Mononuclear cell (primary cell): ENCODE results near the gene AKAP12. TPM values are rescaled to one million over a fixed set of nuclear protein-coding genes. Genes with fewer than 3 reads are reported as not detected.
"Not testable (repeated sequence)": the region's sequence is repeated elsewhere in the genome, so short reads cannot be mapped to it uniquely, and the experiment has no call there.

Experiments used
- H3K27me3 ChIP-seq: 2 replicates; pipeline ENCODE4 v1.6.0; 2011; ENCODE audit warnings: low read length, control low read depth; ENCODE audit not compliant: insufficient read depth
- H3K4me1 ChIP-seq: 2 replicates; pipeline ENCODE4 v1.5.1; 2011; ENCODE audit warnings: mild to moderate bottlenecking, low read length, control low read depth; ENCODE audit not compliant: insufficient read depth
- H3K4me3 ChIP-seq: 2 replicates; pipeline ENCODE4 v1.5.1; 2011; ENCODE audit warnings: mild to moderate bottlenecking, low read length, moderate library complexity
- H3K9me3 ChIP-seq: 2 replicates; pipeline ENCODE4 v1.5.1; 2011; ENCODE audit warnings: low read depth, mild to moderate bottlenecking, control low read depth, low read length
- total RNA-seq: library from RNA; depleted of rRNA; stranded (reverse); fragments of >200 nt; gene quantifications from one replicate; pipeline ENCODE4 v1.2.3, GENCODE V29; 2012

AKAP12 gene
- total RNA-seq, 1 donor: 0.31 TPM

GRCh38 chr6:151379933-151380847 lies 140.4 kb downstream of the AKAP12 start:
- no peaks in the 10 kb centered on the region for H3K9me3 ChIP-seq
- H3K27me3 ChIP-seq: no peaks in the 10 kb centered on the region
- H3K4me3 ChIP-seq: peak overlapping the region; percentile 3
- H3K4me1 ChIP-seq: peaks cover 46% of the 10 kb centered on the region

- Histone ChIP-seq H3K4me3 (no peak overlapping the region), H3K4me1 (peaks cover 41% of the 10 kb centered on the region), H3K27me3 (no peaks in the 10 kb centered on the region), H3K9me3 (no peaks in the 10 kb centered on the region)
Measured at GRCh38 chr6:151380848-151381205, 141.1 kb downstream of the AKAP12 start.

DNA sequence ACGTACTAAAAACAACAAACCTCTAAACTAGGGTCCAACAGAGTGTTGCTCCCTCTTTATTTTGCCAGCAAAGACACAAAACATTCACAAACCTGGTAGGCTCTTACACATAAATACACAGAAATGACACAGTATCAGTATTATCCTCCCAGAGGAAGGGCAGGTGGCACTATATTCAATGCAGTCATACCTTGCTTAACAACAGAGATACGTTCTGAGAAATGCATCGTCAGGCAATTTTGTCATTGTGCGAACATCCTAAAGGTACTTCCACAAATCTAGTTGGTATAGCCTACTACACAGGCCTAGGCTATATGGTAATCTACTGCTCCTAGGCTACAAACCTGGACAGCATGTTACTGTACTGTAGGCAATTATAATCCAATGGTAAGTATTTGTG lies 142.0 kb downstream of the AKAP12 start:
- Histone ChIP-seq H3K4me1 (peaks cover 36% of the 10 kb centered on the region), H3K4me3 (no peak overlapping the region), H3K9me3 (no peaks in the 10 kb centered on the region), H3K27me3 (no peaks in the 10 kb centered on the region)

DNA sequence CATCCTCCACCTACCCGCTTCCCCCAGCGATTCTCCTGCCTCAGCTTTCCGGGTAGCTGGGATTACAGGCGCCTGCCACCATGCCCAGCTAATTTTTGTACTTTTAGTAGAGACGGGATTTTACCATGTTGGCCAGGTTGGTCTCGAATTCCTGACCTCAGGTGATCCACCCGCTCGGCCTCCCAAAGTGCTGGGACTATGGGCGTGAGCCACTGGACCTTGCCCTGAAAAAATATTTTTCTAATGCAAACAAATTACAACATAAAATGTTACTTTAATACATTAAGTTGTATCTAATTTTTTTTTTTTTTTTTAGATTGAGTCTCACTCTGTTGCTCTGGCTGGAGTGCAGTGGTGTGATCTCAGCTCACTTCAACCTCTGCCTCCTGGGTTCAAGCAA lies 142.9 kb downstream of the AKAP12 start:
- H3K4me3 ChIP-seq, H3K27me3 ChIP-seq, H3K9me3 ChIP-seq: not testable (repeated sequence)
- H3K4me1 ChIP-seq: peaks cover 40% of the 10 kb centered on the region

DNA sequence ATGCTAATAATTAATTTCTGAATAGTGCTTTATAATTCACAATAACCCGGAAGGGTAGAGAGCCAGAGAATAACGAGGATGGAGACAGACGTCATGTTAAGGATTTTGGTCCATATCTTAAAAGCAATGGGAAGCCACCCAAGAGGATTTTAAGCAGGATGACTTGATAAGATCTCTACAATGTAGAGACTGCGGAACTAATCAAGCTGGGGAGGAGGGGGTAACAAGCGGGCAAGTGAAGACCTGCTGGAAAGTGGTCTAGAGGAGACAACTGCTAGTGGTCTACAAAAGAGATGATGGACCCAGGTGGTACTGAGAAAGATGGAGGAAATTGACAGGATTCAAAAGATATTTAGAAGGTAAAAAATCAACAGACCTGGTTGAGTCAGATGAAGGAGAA lies 144.4 kb downstream of the AKAP12 start:
- H3K4me1 ChIP-seq: peaks cover 44% of the 10 kb centered on the region
- H3K9me3 ChIP-seq: no peaks in the 10 kb centered on the region
- no peak overlapping the region for H3K4me3 ChIP-seq
- H3K27me3 ChIP-seq: no peaks in the 10 kb centered on the region

DNA sequence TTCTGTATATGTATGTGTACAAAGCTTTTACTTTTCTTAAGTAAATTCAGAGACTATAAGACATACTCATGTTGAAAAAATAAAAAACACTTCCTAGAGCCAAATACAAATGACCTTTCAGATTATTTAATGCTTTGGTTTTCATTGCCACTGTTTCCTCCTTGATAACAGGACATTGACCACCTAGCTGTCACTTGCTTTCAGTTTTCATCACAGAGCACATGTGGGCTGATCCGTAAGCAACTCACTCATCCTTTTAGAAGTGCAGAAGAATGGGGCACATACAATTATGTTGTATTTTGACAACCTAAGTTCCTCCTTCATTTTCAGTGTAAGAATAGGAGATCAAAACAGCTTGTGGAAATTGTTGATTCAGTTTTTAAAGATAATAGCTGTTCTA lies 145.4 kb downstream of the AKAP12 start:
- H3K9me3 ChIP-seq: no peaks in the 10 kb centered on the region
- H3K4me1 ChIP-seq: peaks cover 39% of the 10 kb centered on the region
- no peak overlapping the region for H3K4me3 ChIP-seq
- no peaks in the 10 kb centered on the region for H3K27me3 ChIP-seq

DNA sequence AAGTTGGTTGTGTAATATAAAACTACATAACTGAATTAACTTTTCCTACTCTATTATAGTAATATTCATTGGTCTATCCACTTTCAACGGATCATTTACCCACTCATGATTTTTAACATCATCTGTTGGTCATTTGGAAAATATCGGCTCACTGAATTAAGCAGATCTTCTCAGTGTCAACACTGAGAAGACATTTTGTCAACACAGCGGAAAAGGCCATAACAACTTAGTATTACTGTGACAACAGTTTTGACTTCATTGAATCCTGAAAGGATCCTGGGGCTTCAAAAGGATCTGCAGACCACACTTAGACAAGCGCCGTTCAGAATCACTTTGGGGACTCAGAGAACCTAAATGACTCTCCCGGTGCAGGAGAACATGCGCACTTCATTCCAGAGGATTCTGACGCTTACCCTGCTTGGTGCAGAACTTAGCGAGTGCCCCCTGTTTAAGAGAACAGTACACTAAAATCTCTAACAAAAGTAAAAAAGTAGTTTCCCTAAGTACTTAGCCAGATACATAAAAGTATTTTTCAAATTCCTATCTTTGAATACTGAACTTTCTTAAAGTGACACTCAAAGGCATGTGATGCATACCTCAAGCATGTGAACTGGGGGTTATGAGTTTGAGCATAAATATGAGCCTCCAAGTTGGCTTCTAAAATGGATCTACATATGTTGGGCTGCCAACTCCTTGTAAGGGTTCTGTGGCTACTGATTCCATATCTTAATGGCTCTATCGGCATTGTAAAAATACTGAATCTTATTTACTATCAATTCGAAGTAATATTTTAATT lies 147.6 kb downstream of the AKAP12 start:
- Histone ChIP-seq H3K27me3 (no peaks in the 10 kb centered on the region), H3K4me3 (no peak overlapping the region), H3K4me1 (peaks cover 29% of the 10 kb centered on the region), H3K9me3 (no peaks in the 10 kb centered on the region)

- Histone ChIP-seq H3K4me1 (peaks cover 37% of the 10 kb centered on the region), H3K4me3 (no peak overlapping the region), H3K27me3 (no peaks in the 10 kb centered on the region), H3K9me3 (no peaks in the 10 kb centered on the region)
Measured at GRCh38 chr6:151388236-151388635, 148.5 kb downstream of the AKAP12 start.

- Histone ChIP-seq H3K27me3 (no peaks in the 10 kb centered on the region), H3K9me3 (no peaks in the 10 kb centered on the region), H3K4me3 (peak overlapping the region; percentile 71), H3K4me1 (peaks cover 46% of the 10 kb centered on the region)
Measured at GRCh38 chr6:151388997-151389617, 149.3 kb downstream of the AKAP12 start.

- peak overlapping the region; percentile 71 for H3K4me3 ChIP-seq
- H3K9me3 ChIP-seq: no peaks in the 10 kb centered on the region
- H3K27me3 ChIP-seq: no peaks in the 10 kb centered on the region
- peaks cover 48% of the 10 kb centered on the region for H3K4me1 ChIP-seq
Measured at GRCh38 chr6:151389618-151390275, 150.0 kb downstream of the AKAP12 start.

DNA sequence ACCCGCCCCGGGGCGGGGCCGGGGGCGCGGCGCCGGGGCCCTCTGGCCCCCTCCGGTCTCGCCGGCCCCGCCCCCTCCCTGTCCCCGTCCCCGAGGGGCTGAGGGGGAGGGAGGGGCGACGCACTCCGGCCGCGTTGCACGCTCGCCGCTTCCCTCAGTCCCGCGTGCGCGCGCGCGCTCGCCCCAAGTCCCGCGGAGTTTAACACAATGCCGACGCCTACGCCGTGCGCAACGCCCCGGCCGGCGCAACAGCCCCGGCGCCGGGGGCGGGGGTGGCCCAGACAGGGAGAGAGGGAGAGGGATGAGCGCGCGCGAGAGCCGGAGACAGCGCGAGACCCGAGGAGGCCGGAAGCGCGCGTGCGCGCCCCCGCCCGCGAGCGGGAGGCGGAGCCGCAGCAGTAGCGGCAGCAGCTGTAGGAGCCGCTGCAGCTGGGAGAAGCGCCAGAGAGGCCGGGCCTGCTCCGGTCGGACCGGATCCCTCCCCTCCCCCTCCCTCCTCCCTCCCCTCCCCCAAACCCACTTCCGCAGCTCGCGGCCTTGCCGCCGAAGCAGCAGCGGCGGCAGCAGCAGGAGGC lies 150.6 kb downstream of the AKAP12 start:
- peak overlapping the region; percentile 71 for H3K4me3 ChIP-seq
- H3K27me3 ChIP-seq: no peaks in the 10 kb centered on the region
- H3K4me1 ChIP-seq: peaks cover 50% of the 10 kb centered on the region
- H3K9me3 ChIP-seq: no peaks in the 10 kb centered on the region

DNA sequence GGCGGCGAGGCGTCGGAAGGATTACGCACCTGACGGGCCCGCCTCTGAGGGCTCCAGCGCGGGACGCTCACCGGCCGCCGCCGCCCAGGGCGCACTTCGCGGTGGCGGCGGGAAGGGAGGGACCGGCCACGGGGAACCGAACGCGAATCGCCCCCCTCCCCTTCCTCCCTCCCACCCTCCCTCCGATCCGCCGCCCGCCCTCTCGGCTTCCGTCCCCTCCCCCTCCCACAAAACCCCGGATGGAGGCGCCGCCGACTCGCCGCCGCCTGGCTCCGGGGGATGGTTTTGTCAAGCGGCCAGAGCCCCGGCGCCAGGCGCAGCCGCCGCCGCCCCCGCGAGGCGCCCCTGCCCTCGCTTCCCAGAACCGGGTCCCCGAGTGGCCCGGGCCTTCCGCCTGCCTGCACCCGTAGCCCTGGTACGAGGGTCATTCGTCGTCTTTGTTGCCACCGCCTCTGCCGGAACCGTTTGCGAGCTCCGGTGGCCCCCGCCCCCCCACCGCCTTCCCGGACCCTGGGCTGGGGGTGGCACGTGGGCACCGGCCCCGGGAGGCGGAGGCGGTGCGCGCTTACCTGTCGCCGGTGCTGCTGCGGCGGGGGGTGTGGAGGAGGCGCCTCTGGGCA lies 151.2 kb downstream of the AKAP12 start:
- H3K27me3 ChIP-seq: no peaks in the 10 kb centered on the region
- peak overlapping the region; percentile 71 for H3K4me3 ChIP-seq
- H3K9me3 ChIP-seq: no peaks in the 10 kb centered on the region
- peaks cover 52% of the 10 kb centered on the region for H3K4me1 ChIP-seq

- Histone ChIP-seq H3K4me1 (peaks cover 52% of the 10 kb centered on the region), H3K9me3 (no peaks in the 10 kb centered on the region), H3K4me3 (peak within 1 kb of the TSS; percentile 71)
Measured at GRCh38 chr6:151391471-151392413, 152.0 kb downstream of the AKAP12 start, which contains the start of gene ZBTB2. Gene ZBTB2 (minus strand): TSS chr6:151391559. CDS start chr6:151373637, 17,922 bp downstream.

More at GRCh38 chr6:151391471-151392413, 152.0 kb downstream of the AKAP12 start, which contains the start of gene ZBTB2:
- no peaks in the 10 kb centered on the region for H3K27me3 ChIP-seq
